ENCODE data around the gene POU2AF1. TPM values are rescaled to one million over a fixed set of nuclear protein-coding genes. Genes with fewer than 3 reads are reported as not detected.

Gene POU2AF1, protein sequence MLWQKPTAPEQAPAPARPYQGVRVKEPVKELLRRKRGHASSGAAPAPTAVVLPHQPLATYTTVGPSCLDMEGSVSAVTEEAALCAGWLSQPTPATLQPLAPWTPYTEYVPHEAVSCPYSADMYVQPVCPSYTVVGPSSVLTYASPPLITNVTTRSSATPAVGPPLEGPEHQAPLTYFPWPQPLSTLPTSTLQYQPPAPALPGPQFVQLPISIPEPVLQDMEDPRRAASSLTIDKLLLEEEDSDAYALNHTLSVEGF
- total RNA-seq = not detected

GRCh38 chr11:111378861-111379601, at the start of gene POU2AF1:
Gene POU2AF1, minus strand, starts transcription at chr11:111379275. Its CDS starts 98 bp downstream, at chr11:111379177.

Small RNA genes lying within 50 kb of the gene (small RNA-seq; reads per million reads assigned to genes)
- gene MIR4491 (ENCODE audit: low replicate concordance) (not detected), gene RNU2-60P (ENCODE audit: low replicate concordance) (0.09 reads per million)

Other genes starting within 250 kb of the POU2AF1 start
- gene POU2AF2, start 133.6 kb downstream of the POU2AF1 start, total RNA-seq = not detected
- gene POU2AF3, start 80.7 kb downstream of the POU2AF1 start, total RNA-seq = 0.94 TPM
- not detected for gene BTG4, start 133.1 kb upstream of the POU2AF1 start, total RNA-seq
- 1.3 TPM for gene HOATZ, start 135.5 kb upstream of the POU2AF1 start, total RNA-seq
- 3.1 TPM for gene LAYN, start 161.4 kb upstream of the POU2AF1 start, total RNA-seq
- 17.8 TPM for gene SIK2, start 223.2 kb upstream of the POU2AF1 start, total RNA-seq

All from parietal lobe (tissue), 2 donors.